H54 (cell line): ENCODE measurements around the gene WASHC3.

Source experiments
- DNase-seq: peaks from one replicate; pipeline ENCODE4 v3.0.0; 2011; ENCODE audit warnings: low spot score, mixed read lengths; ENCODE audit not compliant: insufficient read length
- FAIRE-seq: peaks from 3 replicates; lab custom pipeline; 2011; peaks lifted over from hg19 to GRCh38; lab: Jason Lieb, UNC
- POLR2A ChIP-seq: IDR thresholded peaks from 2 replicates; pipeline ENCODE4 v1.6.1; 2011; ENCODE audit warnings: low read depth, mild to moderate bottlenecking, low read length

Gene WASHC3

GRCh38 chr12:102063069-102063468 is 1.3 kb upstream of the WASHC3 start:
- FAIRE-seq (no peak), DNase-seq (no peak)
- TF ChIP-seq POLR2A, result no peak

DNA sequence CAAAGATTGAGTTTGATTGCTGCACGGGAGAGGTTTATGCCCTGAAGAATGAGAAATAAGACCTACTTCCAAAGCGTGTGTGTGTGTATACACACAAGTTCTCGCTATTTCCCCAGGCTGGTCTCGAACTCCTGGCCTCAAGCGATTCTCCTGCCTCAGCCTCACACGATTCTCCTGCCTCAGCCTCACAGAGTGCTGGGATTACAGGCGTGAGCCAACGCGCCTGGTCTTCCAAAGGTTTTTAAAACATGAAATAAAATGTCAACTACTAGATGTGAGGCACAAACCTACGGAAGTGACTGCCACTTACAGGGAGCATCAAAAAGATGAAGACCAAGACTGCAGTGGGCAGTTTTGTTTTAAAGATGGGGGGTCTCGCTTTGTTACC is 622 bp upstream of the WASHC3 start:
- DNase-seq (no peak), FAIRE-seq (no peak)
- TF ChIP-seq POLR2A, result no peak

- FAIRE-seq (peak; percentile 53), DNase-seq (no peak)
- TF ChIP-seq POLR2A, result no peak
Measured at GRCh38 chr12:102061096-102061559, 663 bp downstream of the WASHC3 start.

- DNase-seq (no peak), FAIRE-seq (no peak)
- no peak for TF ChIP-seq POLR2A
Measured at GRCh38 chr12:102059343-102059742, 2.4 kb downstream of the WASHC3 start.

DNA sequence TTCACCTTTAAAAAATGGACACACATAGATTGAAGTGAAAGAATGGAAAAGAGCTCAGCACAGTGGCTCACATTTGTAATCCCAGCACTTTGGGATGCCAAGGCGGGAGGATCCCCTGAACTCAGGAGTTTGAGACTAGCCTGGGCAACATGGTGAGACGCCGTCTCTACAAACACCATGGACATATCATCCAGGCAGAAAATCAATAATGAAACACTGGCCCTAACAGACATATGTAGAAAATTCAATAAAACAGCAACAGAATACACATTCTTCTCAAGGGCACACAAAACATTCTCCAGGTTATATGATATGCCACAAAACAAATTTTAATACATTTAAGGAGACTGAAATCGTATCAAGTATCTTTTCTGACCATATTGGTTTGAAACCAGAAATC is 7.4 kb downstream of the WASHC3 start:
- FAIRE-seq, result no peak
- no peak for DNase-seq
- TF ChIP-seq POLR2A, result no peak

GRCh38 chr12:102053062-102053349 is 8.8 kb downstream of the WASHC3 start:
- FAIRE-seq (no peak), DNase-seq (no peak)
- no peak for TF ChIP-seq POLR2A

- FAIRE-seq, result no peak
- no peak for TF ChIP-seq POLR2A
- DNase-seq, result no peak
Measured at GRCh38 chr12:102052192-102053061, 9.4 kb downstream of the WASHC3 start.

DNA sequence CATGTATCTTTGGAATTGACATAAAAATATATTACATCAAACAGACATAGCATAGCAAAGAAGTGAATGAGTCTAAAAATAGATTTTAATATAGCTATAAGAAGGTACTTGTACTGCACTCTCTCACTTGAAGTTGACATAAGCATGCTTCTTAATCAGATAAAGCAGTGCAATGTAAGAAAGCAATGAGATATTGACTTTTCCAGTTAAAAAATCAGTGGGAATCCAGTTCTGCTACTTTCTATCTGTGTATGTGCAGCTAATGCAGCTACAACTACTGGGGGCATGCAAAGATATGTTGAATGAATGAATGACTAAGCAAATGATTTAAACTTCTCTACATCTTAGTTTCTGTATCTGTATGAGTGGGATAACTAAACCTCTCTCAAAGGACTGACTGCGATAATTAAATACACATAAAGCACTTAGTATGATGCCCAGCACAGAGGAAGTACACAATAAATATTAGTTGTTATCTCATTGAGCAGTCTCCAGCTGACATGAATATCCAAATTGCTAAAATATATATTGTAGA is 10.3 kb downstream of the WASHC3 start:
- no peak for DNase-seq
- FAIRE-seq, result no peak
- no peak for TF ChIP-seq POLR2A

- TF ChIP-seq POLR2A, result no peak
- DNase-seq (no peak), FAIRE-seq (no peak)
Measured at GRCh38 chr12:102050660-102051430, 10.9 kb downstream of the WASHC3 start.

GRCh38 chr12:102043928-102044327 is 17.9 kb downstream of the WASHC3 start:
- DNase-seq (no peak), FAIRE-seq (no peak)
- no peak for TF ChIP-seq POLR2A

DNA sequence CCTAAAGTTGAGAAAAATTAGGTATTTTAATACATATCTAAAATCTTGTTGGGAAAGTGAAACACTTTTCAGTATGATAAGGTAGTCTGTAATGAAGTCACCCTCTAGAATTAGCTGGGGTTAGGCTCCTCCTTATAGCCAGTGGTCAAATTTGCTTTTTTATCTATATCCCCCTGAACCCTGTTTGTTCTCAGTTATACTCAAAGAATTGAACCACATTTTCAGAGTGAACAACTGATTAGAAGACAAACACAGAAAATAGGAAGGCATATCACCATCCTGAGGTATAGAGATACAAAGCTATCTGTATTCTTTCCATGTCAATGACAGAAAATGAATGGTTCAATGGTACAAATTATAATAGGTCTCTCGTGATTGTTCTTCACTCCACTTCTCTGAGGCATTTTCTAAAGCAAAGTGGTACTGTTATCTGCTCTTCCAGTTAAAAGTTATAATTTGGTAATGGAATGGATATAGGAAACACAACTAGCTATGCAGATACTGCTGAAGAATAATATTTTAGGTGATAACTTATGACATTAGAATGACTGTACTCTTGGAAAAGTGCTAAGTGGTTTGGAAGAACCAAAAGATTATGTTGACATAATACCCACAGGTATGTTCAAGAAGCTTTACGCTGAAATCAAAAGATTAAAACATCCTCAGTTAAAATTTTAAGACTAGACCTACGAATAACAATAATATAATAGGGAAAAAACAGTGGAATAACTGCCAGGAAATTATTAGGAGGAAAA is 27.6 kb downstream of the WASHC3 start:
- DNase-seq (no peak), FAIRE-seq (no peak)
- no peak for TF ChIP-seq POLR2A

DNA sequence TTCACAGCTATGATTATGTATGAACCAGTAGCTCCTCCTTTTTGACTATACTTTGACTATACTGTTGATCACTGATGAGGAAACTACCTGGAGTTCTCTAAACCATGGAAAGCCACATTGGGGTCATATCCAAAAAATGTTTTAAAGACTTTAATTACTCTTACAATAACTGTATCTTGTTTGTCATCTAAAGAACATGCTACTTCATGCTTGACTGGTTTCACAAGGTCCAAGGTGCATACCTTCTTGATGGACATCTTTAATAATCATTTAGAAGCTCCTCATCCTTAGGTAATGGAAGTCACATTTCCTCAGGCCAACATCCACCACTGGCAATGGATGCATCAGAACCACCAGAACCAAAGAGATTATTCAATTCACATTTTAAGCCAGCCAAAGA is 29.9 kb downstream of the WASHC3 start:
- FAIRE-seq, result no peak
- TF ChIP-seq POLR2A, result no peak
- DNase-seq, result no peak

GRCh38 chr12:102029141-102029540 is 32.6 kb downstream of the WASHC3 start:
- no peak for FAIRE-seq
- no peak for TF ChIP-seq POLR2A

DNA sequence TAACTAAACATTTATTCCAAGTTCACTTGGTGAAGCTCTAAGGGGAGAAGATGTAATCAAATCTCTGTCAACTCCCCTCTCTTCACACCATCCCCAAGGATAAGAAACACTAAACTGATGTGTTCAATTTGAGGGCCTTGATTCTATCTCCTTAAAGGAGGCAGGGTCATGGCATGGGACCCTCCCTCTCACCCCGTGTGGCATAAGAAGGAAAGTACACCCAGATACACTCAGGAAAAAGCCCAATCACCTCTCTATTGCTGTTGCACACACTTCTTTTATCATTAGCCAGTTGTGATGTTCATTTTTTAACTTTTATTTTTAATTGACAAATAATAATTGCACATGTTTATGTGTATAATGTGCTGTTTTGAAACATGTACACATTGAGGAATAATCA is 35.1 kb downstream of the WASHC3 start:
- DNase-seq (no peak), FAIRE-seq (peak; percentile 77)
- no peak for TF ChIP-seq POLR2A

More at GRCh38 chr12:102029141-102029540, 32.6 kb downstream of the WASHC3 start:
- DNase-seq, result no peak
